K562 (cell line): ENCODE results near the gene TLR3. TPM values are rescaled to one million over a fixed set of nuclear protein-coding genes. Genes with fewer than 3 reads are reported as not detected.

ENCODE experiments used
- ATAC-seq: fragments of 200-7000 bp; cut with Tn5 transposase; 3 replicates; pipeline ENCODE4 v1.9.1; 2020; ENCODE audit warnings: moderate library complexity
- BruUV-seq: library from RNA; stranded (reverse); fragments of 400-500 nt; replicated peaks from 2 replicates; lab custom pipeline; 2021; lab: Mats Ljungman, UMichigan
- CTCF ChIA-PET: fragments of 300-600 bp; formaldehyde crosslinking; extraction: SDS; loops from one replicate; lab custom pipeline; 2021; ENCODE audit warnings: low intra/inter-chr PET ratio; lab: Yijun Ruan, JAX
- POLR2A ChIA-PET: fragments of 300-600, 350-650 bp; sonication (Branson Sonifier 250); formaldehyde crosslinking; extraction: SDS; loops from one replicate; lab custom pipeline; 2021; ENCODE audit warnings: antibody characterized with exemption, inconsistent platforms; lab: Yijun Ruan, JAX
- DNase-seq, 4 experiments: peaks; one replicate each; pipeline versions ENCODE4 v3.0.0 to v3.0.0-alpha.2; 2011 to 2018; ENCODE audit warnings: low spot score in 3 of 4, mixed read lengths in 3 of 4; ENCODE audit errors: extremely low read depth in 1 of 4
- FAIRE-seq: peaks from 2 replicates; lab custom pipeline; 2011; peaks lifted over from hg19 to GRCh38; lab: Jason Lieb, UNC
- H2AFZ ChIP-seq: 2 replicates; pipeline ENCODE4 v1.6.0; 2011; ENCODE audit warnings: low read depth, low read length, control low read depth, inconsistent platforms
- H3K27ac ChIP-seq: fragments of 200-600 bp; 3 replicates; pipeline ENCODE4 v1.8.0; 2011; ENCODE audit warnings: low read depth, mild to moderate bottlenecking, control low read depth, inconsistent platforms, low read length, moderate library complexity, mixed read lengths; ENCODE audit errors: extremely low read depth
- H3K27me3 ChIP-seq, 2 experiments: fragments of 300-600 bp in 1 of 2; 2 replicates in 1 of 2; 3 replicates in 1 of 2; pipeline versions ENCODE4 v1.6.0 to v1.8.0; 2011; ENCODE audit warnings: inconsistent platforms in 2 of 2, low read length in 2 of 2, mild to moderate bottlenecking in 1 of 2, mixed read lengths in 1 of 2, moderate library complexity in 1 of 2; ENCODE audit not compliant: control insufficient read depth in 2 of 2, insufficient read depth in 2 of 2
- H3K36me3 ChIP-seq: fragments of 300-600 bp; 3 replicates; pipeline ENCODE4 v1.8.0; 2011; ENCODE audit warnings: mild to moderate bottlenecking, low read length, inconsistent platforms; ENCODE audit not compliant: control insufficient read depth, insufficient read depth
- H3K4me1 ChIP-seq, 2 experiments: fragments of 200-600 bp in 1 of 2; replicated peaks in 1 of 2; 2 replicates in 1 of 2; 3 replicates in 1 of 2; pipeline versions ENCODE4 v1.5.1 to v1.8.0; 2011; ENCODE audit warnings: inconsistent platforms in 2 of 2, low read length in 2 of 2, mild to moderate bottlenecking in 1 of 2, mixed read lengths in 1 of 2, moderate library complexity in 1 of 2; ENCODE audit not compliant: control insufficient read depth in 2 of 2, insufficient read depth in 2 of 2
- H3K4me2 ChIP-seq: 2 replicates; pipeline ENCODE4 v1.6.1; 2011; ENCODE audit warnings: low read length, control low read depth, inconsistent platforms, mixed read lengths; ENCODE audit not compliant: insufficient read depth
- H3K4me3 ChIP-seq: fragments of 200-600 bp; sonication (generic), shearing (Covaris generic); 2 replicates; pipeline ENCODE4 v1.5.1; 2016; ENCODE audit warnings: control low read depth, inconsistent platforms
- H3K79me2 ChIP-seq: fragments of 200-600 bp; 3 replicates; pipeline ENCODE4 v1.8.0; 2011; ENCODE audit warnings: low read length, inconsistent platforms; ENCODE audit not compliant: control insufficient read depth, insufficient read depth
- H3K9ac ChIP-seq, 2 experiments: 2 replicates each; pipeline versions ENCODE4 v1.6.0 to v1.6.1; 2011; ENCODE audit warnings: low read depth in 2 of 2, low read length in 2 of 2, control low read depth in 1 of 2, inconsistent platforms in 1 of 2, mild to moderate bottlenecking in 1 of 2, mixed read lengths in 1 of 2; ENCODE audit not compliant: insufficient read depth in 1 of 2
- H3K9me1 ChIP-seq: one replicate; pipeline ENCODE4 v1.6.0; 2011; ENCODE audit warnings: inconsistent platforms, mild to moderate bottlenecking, low read length, moderate library complexity; ENCODE audit not compliant: control insufficient read depth, insufficient read depth
- H3K9me3 ChIP-seq: replicated peaks from 2 replicates; pipeline ENCODE4 v1.5.1; 2011; ENCODE audit warnings: low read depth, low read length, inconsistent platforms; ENCODE audit not compliant: control insufficient read depth, insufficient read depth
- H4K20me1 ChIP-seq: replicated peaks from 2 replicates; pipeline ENCODE4 v1.6.1; 2011; ENCODE audit warnings: low read length, inconsistent platforms, mixed read lengths; ENCODE audit not compliant: control insufficient read depth, insufficient read depth
- CXXC5 ChIP-seq: fragments of 250-450 bp; sonication (Bioruptor Pico); IDR thresholded peaks from 2 replicates; pipeline ENCODE4 v1.8.0; 2022; ENCODE audit warnings: inconsistent platforms, mild to moderate bottlenecking, moderate library complexity
- FUS ChIP-seq: fragments of 200-400 bp; formaldehyde crosslinking; optimal IDR thresholded peaks from 2 replicates; pipeline ENCODE3; 2017; ENCODE audit warnings: low read depth, low read length
- GABPB1 ChIP-seq: sonication (generic); formaldehyde crosslinking; IDR thresholded peaks from 2 replicates; pipeline ENCODE4 v1.8.0; 2022; ENCODE audit warnings: mild to moderate bottlenecking, missing genetic modification reagents
- L3MBTL2 ChIP-seq: fragments of 450-650 bp; IDR thresholded peaks from 2 replicates; pipeline ENCODE4 v1.6.1; 2016; ENCODE audit warnings: mild to moderate bottlenecking, moderate library complexity
- MBD1 ChIP-seq: fragments of 250-450 bp; sonication (Bioruptor Pico); IDR thresholded peaks from 2 replicates; pipeline ENCODE4 v1.8.0; 2022; ENCODE audit warnings: inconsistent platforms
- NFIC ChIP-seq: fragments of 450-650 bp; IDR thresholded peaks from 2 replicates; pipeline ENCODE4 v1.6.1; 2017; ENCODE audit warnings: mild to moderate bottlenecking, inconsistent platforms
- SMC3 ChIP-seq: conservative IDR thresholded peaks from 2 replicates; pipeline ENCODE4 v1.6.1; 2011; ENCODE audit warnings: low read depth, low read length, improper control_type of control experiment; ENCODE audit not compliant: insufficient read depth
- WHSC1 ChIP-seq: IDR thresholded peaks from one replicate; pipeline ENCODE4 v1.6.1; 2012; ENCODE audit warnings: low read length, control low read depth, inconsistent platforms
- ZBTB7A ChIP-seq: IDR thresholded peaks from 2 replicates; pipeline ENCODE4 v1.6.1; 2011; ENCODE audit warnings: low read depth, mild to moderate bottlenecking, low read length, moderate library complexity, borderline replicate concordance; ENCODE audit not compliant: control insufficient read depth
- ZNF347 ChIP-seq: fragments of 450-650 bp; formaldehyde crosslinking; IDR thresholded peaks from 2 replicates; pipeline ENCODE4 v1.4.0; 2020; ENCODE audit warnings: low read depth, mild to moderate bottlenecking, moderate library complexity
- ZNF592 ChIP-seq: fragments of 450-650 bp; IDR thresholded peaks from 2 replicates; pipeline ENCODE4 v1.6.1; 2017; ENCODE audit warnings: antibody characterized with exemption, mild to moderate bottlenecking
- ZNF644 ChIP-seq: fragments of 200-800 bp; sonication (Bioruptor generic); IDR thresholded peaks from 2 replicates; pipeline ENCODE4 v1.6.1; 2016; ENCODE audit warnings: low read depth, missing genetic modification characterization, missing compliant biosample characterization
- WGBS: fragments of 100-300 bp; shearing (Covaris generic); methylation state at CpG from one replicate; pipeline ENCODE4 v1.1.6; 2016; ENCODE audit warnings: low coverage, mixed read lengths; ENCODE audit not compliant: insufficient coverage; ENCODE audit errors: missing lambda C conversion rate; 5-methylcytosine and 5-hydroxymethylcytosine counted together
- in situ Hi-C: fragments of 300-500 bp; cut with MboI; formaldehyde crosslinking; loops from 4 replicates; pipeline ENCODE4 v1.15.0; 2018; ENCODE audit warnings: inconsistent platforms, mixed read lengths
- intact Hi-C: fragments of 100-400 bp; cut with micrococcal nuclease; formaldehyde crosslinking; loops from 2 replicates; pipeline ENCODE4 v1.14.2; 2022
- polyA plus RNA-seq, 8 experiments: library from polyadenylated mRNA; depleted of rRNA in 4 of 8; stranded (reverse) in 5 of 8; unstranded in 3 of 8; fragments of >200 nt; fragmentation: Nextera tagmentation in 2 of 8; fragmentation: Illumina TruSeq in 1 of 8; extraction: Ambion mirVana in 2 of 8; extraction: Trizol in 1 of 8; gene quantifications; 2 replicates each; pipeline versions ENCODE4 v1.2.1 to v1.2.3, GENCODE V29; 2011 to 2014; ENCODE audit warnings: inconsistent platforms in 1 of 8, missing spikeins in 1 of 8
- total RNA-seq, 7 experiments: library from RNA; depleted of rRNA in 6 of 7; stranded (reverse); fragments of >200 nt in 6 of 7; fragmentation: Illumina TruSeq in 2 of 7; extraction: Trizol in 2 of 7; gene quantifications; 2 replicates each; pipeline versions ENCODE4 v1.2.1 to v1.2.3, GENCODE V29; 2011 to 2021; ENCODE audit warnings: low replicate concordance in 1 of 7
- TF ChIP-seq, protein P1 (sequence below): sonication (generic); formaldehyde crosslinking; IDR thresholded peaks from 2 replicates; pipeline ENCODE4 v1.8.0; 2022; ENCODE audit warnings: mild to moderate bottlenecking, missing genetic modification reagents

The TLR3 gene
- total and polyA plus RNA-seq, 9 of the 15 experiments (the other 6 are each of a cell fraction or from before 2014, with no cell fraction given) = 0.01 TPM; not detected in 8

- Histone ChIP-seq H4K20me1 (no peaks in the 10 kb centered on the region), H3K27ac (no peak overlapping the region), H3K4me2 (no peak overlapping the region), H3K27me3 (peaks cover 26 to 47% of the 10 kb centered on the region in 2 experiments), H3K9me3 (no peaks in the 10 kb centered on the region), H3K79me2 (no peaks in the 10 kb centered on the region), H3K4me3 (no peak overlapping the region), H3K4me1 (peaks cover 0 to 10% of the 10 kb centered on the region in 2 experiments; a peak in 2 of 5 replicates), H3K36me3 (no peaks in the 10 kb centered on the region), H3K9me1 (no peaks in the 10 kb centered on the region), H2AFZ (no peak overlapping the region), H3K9ac (no peak overlapping the region)
- ChIA-PET POLR2A (interaction anchor here (0.6 kb wide), 1 partner anchor 479 kb away, joined by 3 read pairs; no protein-coding TSS in a partner anchor), CTCF (no interaction called here)
- FAIRE-seq = peak; percentile 58
- intact Hi-C loops (no loop called here), in situ Hi-C loops (no loop called here)
- peak in 1 of 4 experiments; percentile 2 for DNase-seq
- BruUV-seq = no TSS peak
- ATAC-seq = peak; percentile 40; the same call in 1 of the 3 replicates
- WGBS = 19% methylated on average over 16 of the region's 17 CpGs
- no peak for TF ChIP-seq MBD1 (CRISPR knock-in tag)
- no peak for TF ChIP-seq FUS
- TF ChIP-seq, protein P1, sequence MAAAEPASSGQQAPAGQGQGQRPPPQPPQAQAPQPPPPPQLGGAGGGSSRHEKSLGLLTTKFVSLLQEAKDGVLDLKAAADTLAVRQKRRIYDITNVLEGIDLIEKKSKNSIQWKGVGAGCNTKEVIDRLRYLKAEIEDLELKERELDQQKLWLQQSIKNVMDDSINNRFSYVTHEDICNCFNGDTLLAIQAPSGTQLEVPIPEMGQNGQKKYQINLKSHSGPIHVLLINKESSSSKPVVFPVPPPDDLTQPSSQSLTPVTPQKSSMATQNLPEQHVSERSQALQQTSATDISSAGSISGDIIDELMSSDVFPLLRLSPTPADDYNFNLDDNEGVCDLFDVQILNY (CRISPR knock-in tag) = no peak
- no peak for TF ChIP-seq ZNF592
- TF ChIP-seq SMC3 = no peak
- TF ChIP-seq CXXC5 = no peak
- TF ChIP-seq GABPB1 (CRISPR knock-in tag) = no peak
- TF ChIP-seq L3MBTL2 = no peak
- no peak for TF ChIP-seq WHSC1
- TF ChIP-seq ZNF347 (CRISPR knock-in tag) = no peak
- no peak for TF ChIP-seq ZBTB7A
- TF ChIP-seq NFIC = no peak
- TF ChIP-seq ZNF644 (tag) = no peak
Measured at GRCh38 chr4:186105647-186106321, 36.8 kb downstream of the TLR3 start.
